HG03460 (cell line): ENCODE data around the gene FAM204A.

Source experiments
- ATAC-seq: cut with Tn5 transposase; IDR thresholded peaks from one replicate; pipeline ENCODE4 v1.9.1; 2021; ENCODE audit not compliant: unreplicated experiment

Gene FAM204A

DNA sequence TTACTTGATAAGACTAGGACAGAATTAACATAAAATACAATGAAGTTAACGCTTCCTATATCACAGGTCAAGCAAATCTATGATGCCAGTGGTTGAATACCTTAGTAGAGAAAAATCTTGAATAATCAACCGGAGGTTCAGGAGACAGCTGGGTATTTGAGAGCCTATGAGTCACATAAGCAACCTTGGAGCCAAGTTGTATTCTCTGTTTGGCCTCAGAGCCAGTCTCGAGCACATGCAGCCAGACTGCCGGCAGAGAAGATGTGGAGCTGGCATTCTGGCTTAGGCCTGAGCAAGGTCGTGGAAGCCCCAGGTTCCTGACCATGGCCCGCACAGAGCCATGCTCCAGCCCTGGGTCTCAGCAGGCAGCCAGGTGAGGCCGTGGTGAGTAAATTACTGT, 90.3 kb downstream of the FAM204A start:
- ATAC-seq, result no peak

DNA sequence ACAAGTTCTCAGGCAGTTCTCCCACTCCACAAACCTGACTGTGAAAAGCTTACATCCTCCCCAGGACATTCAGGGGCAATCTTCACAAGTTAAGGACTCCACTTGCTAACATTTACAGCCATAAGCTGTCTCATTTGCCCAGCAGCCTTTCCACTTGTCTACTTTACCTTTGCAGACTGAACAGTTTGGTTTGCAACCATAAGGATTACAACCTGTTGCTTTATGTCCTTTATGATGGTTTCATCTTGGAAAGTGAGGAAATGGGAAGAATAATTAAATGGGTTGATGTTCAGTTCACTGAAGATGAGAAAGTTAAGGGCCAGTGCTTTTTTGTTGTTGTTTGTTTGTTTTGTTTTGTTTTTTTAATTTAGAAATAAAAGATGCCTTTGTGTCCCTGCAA, 92.4 kb downstream of the FAM204A start:
- no peak for ATAC-seq
